HepG2 (cell line): ENCODE measurements around the gene NHP2.

ENCODE experiments used
- AHR ChIP-seq: IDR thresholded peaks from 2 replicates; pipeline ENCODE4 v1.6.1; 2018; ENCODE audit warnings: missing genetic modification reagents, missing compliant biosample characterization
- SETDB1 ChIP-seq: sonication (generic); formaldehyde crosslinking; IDR thresholded peaks from 2 replicates; pipeline ENCODE4 v1.5.1; 2020; ENCODE audit warnings: missing genetic modification reagents, mild to moderate bottlenecking, borderline replicate concordance

DNA sequence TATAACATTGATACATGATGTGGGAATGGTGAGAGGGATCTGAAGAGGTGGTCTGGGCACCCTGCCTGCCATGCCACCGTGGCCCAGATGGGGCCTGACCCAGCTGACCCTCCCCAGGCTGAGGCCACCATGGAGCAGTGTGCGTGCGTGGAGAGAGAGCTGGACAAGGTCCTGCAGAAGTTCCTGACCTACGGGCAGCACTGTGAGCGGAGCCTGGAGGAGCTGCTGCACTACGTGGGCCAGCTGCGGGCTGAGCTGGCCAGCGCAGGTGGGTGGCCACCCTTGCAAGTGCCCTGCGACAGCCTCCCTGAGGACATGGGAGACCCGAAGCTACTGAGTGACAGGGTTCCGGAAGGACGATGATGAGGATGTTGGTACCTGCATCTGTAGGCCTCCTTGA, 15.7 kb downstream of the NHP2 start:
- TF ChIP-seq SETDB1 (no peak), AHR (no peak)
